PC-9 (cell line): ENCODE results near the gene PEX14. TPM values are rescaled to one million over a fixed set of nuclear protein-coding genes. Genes with fewer than 3 reads are reported as not detected.

Experiments used
- BruUV-seq: library from RNA; stranded (reverse); fragments of 400-500 nt; replicated peaks from 2 replicates; lab custom pipeline; 2021; lab: Mats Ljungman, UMichigan
- CTCF ChIA-PET: fragments of 300-600 bp; sonication (Branson Sonifier 250); formaldehyde crosslinking; loops from one replicate; lab custom pipeline; 2022; ENCODE audit warnings: antibody characterized with exemption; lab: Charles Lee
- POLR2A ChIA-PET: fragments of 300-600 bp; sonication (Branson Sonifier 250); formaldehyde crosslinking; loops from one replicate; lab custom pipeline; 2022; ENCODE audit warnings: antibody characterized with exemption; ENCODE audit not compliant: unreplicated experiment; lab: Charles Lee
- DNase-seq, 2 experiments: peaks; one replicate each; pipeline versions ENCODE4 v3.0.0 to v3.0.0-alpha.2; 2015 to 2022; ENCODE audit warnings: mixed read lengths in 1 of 2
- H2AFZ ChIP-seq: fragments of 200-600 bp; sonication (generic); 2 replicates; pipeline ENCODE4 v1.8.1; 2017; ENCODE audit warnings: antibody characterized with exemption
- H3F3A ChIP-seq: fragments of 200-600 bp; sonication (generic); 2 replicates; pipeline ENCODE4 v1.8.1; 2017; ENCODE audit warnings: antibody characterized with exemption, mild to moderate bottlenecking, low read depth; ENCODE audit not compliant: insufficient read depth
- H3K27ac ChIP-seq: fragments of 200-600 bp; sonication (generic); 2 replicates; pipeline ENCODE4 v1.6.1; 2016; ENCODE audit warnings: mixed run types
- H3K27me3 ChIP-seq: fragments of 200-600 bp; sonication (generic); 2 replicates; pipeline ENCODE4 v1.6.1; 2016; ENCODE audit warnings: low read depth, mixed run types; ENCODE audit not compliant: insufficient read depth
- H3K36me3 ChIP-seq: fragments of 200-600 bp; sonication (generic); 2 replicates; pipeline ENCODE4 v1.6.1; 2016; ENCODE audit warnings: low read depth, mixed run types
- H3K4me1 ChIP-seq: fragments of 200-600 bp; sonication (generic); replicated peaks from 2 replicates; pipeline ENCODE4 v1.6.1; 2016; ENCODE audit warnings: mixed run types; ENCODE audit not compliant: insufficient read depth
- H3K4me2 ChIP-seq: fragments of 200-600 bp; sonication (generic); 2 replicates; pipeline ENCODE4 v1.6.1; 2017; ENCODE audit warnings: mixed run types
- H3K4me3 ChIP-seq: fragments of 200-600 bp; sonication (generic); 2 replicates; pipeline ENCODE4 v1.6.1; 2016; ENCODE audit warnings: mixed run types
- H3K79me2 ChIP-seq: fragments of 200-600 bp; sonication (generic); 2 replicates; pipeline ENCODE4 v1.6.1; 2017; ENCODE audit warnings: low read depth, mixed run types
- H3K9me2 ChIP-seq: fragments of 200-600 bp; sonication (generic); 2 replicates; pipeline ENCODE4 v1.8.1; 2017; ENCODE audit warnings: mild to moderate bottlenecking; ENCODE audit not compliant: insufficient read depth
- H3K9me3 ChIP-seq: fragments of 200-600 bp; sonication (generic); 2 replicates; pipeline ENCODE4 v1.8.1; 2016; ENCODE audit warnings: low read depth; ENCODE audit not compliant: insufficient read depth
- H4K20me1 ChIP-seq: fragments of 200-600 bp; sonication (generic); 2 replicates; pipeline ENCODE4 v1.8.1; 2017; ENCODE audit not compliant: insufficient read depth
- EZH2 ChIP-seq: fragments of 200-600 bp; sonication (generic); IDR thresholded peaks from 2 replicates; pipeline ENCODE4 v1.8.0; 2017; ENCODE audit warnings: antibody characterized with exemption, low read depth
- intact Hi-C: fragments of 100-400 bp; cut with micrococcal nuclease; formaldehyde crosslinking; loops from one replicate; pipeline ENCODE4 v1.10.0; 2022; ENCODE audit not compliant: unreplicated experiment
- total RNA-seq: library from RNA; stranded (reverse); gene quantifications from 2 replicates; pipeline ENCODE4 v1.2.3, GENCODE V29; 2021
- TF ChIP-seq, protein P1 (sequence below): fragments of 200-600 bp; sonication (generic); conservative IDR thresholded peaks from 2 replicates; pipeline ENCODE4 v1.6.1; 2017; ENCODE audit warnings: mixed run types, antibody characterized with exemption, mild to moderate bottlenecking, moderate library complexity

The PEX14 gene
- total RNA-seq, 1 experiment from 2014 or later: 28.3 TPM

- no peaks in the 10 kb centered on the region for H4K20me1 ChIP-seq
- H3K27me3 ChIP-seq: no peaks in the 10 kb centered on the region
- H2AFZ ChIP-seq: no peak overlapping the region
- ChIA-PET POLR2A (no interaction called here), CTCF (no interaction called here)
- BruUV-seq: no TSS peak
- no peak for TF ChIP-seq EZH2
- TF ChIP-seq, protein P1, sequence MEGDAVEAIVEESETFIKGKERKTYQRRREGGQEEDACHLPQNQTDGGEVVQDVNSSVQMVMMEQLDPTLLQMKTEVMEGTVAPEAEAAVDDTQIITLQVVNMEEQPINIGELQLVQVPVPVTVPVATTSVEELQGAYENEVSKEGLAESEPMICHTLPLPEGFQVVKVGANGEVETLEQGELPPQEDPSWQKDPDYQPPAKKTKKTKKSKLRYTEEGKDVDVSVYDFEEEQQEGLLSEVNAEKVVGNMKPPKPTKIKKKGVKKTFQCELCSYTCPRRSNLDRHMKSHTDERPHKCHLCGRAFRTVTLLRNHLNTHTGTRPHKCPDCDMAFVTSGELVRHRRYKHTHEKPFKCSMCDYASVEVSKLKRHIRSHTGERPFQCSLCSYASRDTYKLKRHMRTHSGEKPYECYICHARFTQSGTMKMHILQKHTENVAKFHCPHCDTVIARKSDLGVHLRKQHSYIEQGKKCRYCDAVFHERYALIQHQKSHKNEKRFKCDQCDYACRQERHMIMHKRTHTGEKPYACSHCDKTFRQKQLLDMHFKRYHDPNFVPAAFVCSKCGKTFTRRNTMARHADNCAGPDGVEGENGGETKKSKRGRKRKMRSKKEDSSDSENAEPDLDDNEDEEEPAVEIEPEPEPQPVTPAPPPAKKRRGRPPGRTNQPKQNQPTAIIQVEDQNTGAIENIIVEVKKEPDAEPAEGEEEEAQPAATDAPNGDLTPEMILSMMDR: no peak
- H3K9me2 ChIP-seq: no peaks in the 10 kb centered on the region
- H3K4me2 ChIP-seq: no peak overlapping the region
- no peaks in the 10 kb centered on the region for H3K9me3 ChIP-seq
- intact Hi-C loops: no loop called here
- H3K4me3 ChIP-seq: no peak overlapping the region
- H3K27ac ChIP-seq: no peak overlapping the region
- no peaks in the 10 kb centered on the region for H3F3A ChIP-seq
- H3K79me2 ChIP-seq: no peaks in the 10 kb centered on the region
- no peaks in the 10 kb centered on the region for H3K4me1 ChIP-seq
- no peak for DNase-seq
- no peaks in the 10 kb centered on the region for H3K36me3 ChIP-seq
These were observed 177.0 kb downstream of the PEX14 start for GRCh38 chr1:10651793-10652192.

- no peak for TF ChIP-seq EZH2
- TF ChIP-seq, protein P1: no peak
- no peak overlapping the region for H2AFZ ChIP-seq
These were observed 177.9 kb downstream of the PEX14 start for GRCh38 chr1:10652626-10653025.

GRCh38 chr1:10653370-10654125 is 178.8 kb downstream of the PEX14 start:
- POLR2A ChIA-PET: no interaction called here

More at GRCh38 chr1:10652626-10653025, 177.9 kb downstream of the PEX14 start:
- H3K36me3 ChIP-seq: no peaks in the 10 kb centered on the region
- no peaks in the 10 kb centered on the region for H3K9me3 ChIP-seq
- no peak for DNase-seq
- H3K4me1 ChIP-seq: no peaks in the 10 kb centered on the region
- ChIA-PET CTCF (no interaction called here), POLR2A (no interaction called here)
- no peak overlapping the region for H3K4me3 ChIP-seq
- no peak overlapping the region for H3K4me2 ChIP-seq
- H3K27me3 ChIP-seq: no peaks in the 10 kb centered on the region
- no TSS peak for BruUV-seq
- no peaks in the 10 kb centered on the region for H3K79me2 ChIP-seq
- intact Hi-C loops: no loop called here
- no peaks in the 10 kb centered on the region for H4K20me1 ChIP-seq
- H3F3A ChIP-seq: no peaks in the 10 kb centered on the region
- H3K9me2 ChIP-seq: no peaks in the 10 kb centered on the region
- H3K27ac ChIP-seq: no peak overlapping the region

More at GRCh38 chr1:10653370-10654125, 178.8 kb downstream of the PEX14 start:
- BruUV-seq: no TSS peak
- Histone ChIP-seq H3K4me2 (no peak overlapping the region), H3K79me2 (no peaks in the 10 kb centered on the region), H4K20me1 (no peaks in the 10 kb centered on the region), H3K9me2 (no peaks in the 10 kb centered on the region), H3F3A (no peaks in the 10 kb centered on the region), H3K4me1 (no peaks in the 10 kb centered on the region), H3K27ac (no peak overlapping the region), H3K9me3 (no peaks in the 10 kb centered on the region), H3K36me3 (no peaks in the 10 kb centered on the region), H2AFZ (no peak overlapping the region), H3K27me3 (no peaks in the 10 kb centered on the region), H3K4me3 (no peak overlapping the region)
- CTCF ChIA-PET: no interaction called here
- intact Hi-C loops: no loop called here
- no peak for DNase-seq
- TF ChIP-seq, protein P1: no peak
- TF ChIP-seq EZH2: no peak
